HCT116 (cell line): Measurements from ENCODE around the gene MAPK1. TPM values are rescaled to one million over a fixed set of nuclear protein-coding genes. Genes with fewer than 3 reads are reported as not detected.
"Not testable (repeated sequence)": the region's sequence is repeated elsewhere in the genome, so short reads cannot be mapped to it uniquely, and the experiment has no call there.

ENCODE experiments used
- ATAC-seq: fragments of 200-7000 bp; cut with Tn5 transposase; 2 replicates; pipeline ENCODE4 v1.9.1; 2020; ENCODE audit warnings: mild to moderate bottlenecking, moderate library complexity
- BruUV-seq: library from RNA; stranded (reverse); fragments of 400-500 nt; replicated peaks from 2 replicates; lab custom pipeline; 2021; lab: Mats Ljungman, UMichigan
- CTCF ChIA-PET: fragments of 300-600 bp; sonication (Branson Sonifier 250); formaldehyde crosslinking; loops from one replicate; lab custom pipeline; 2021; ENCODE audit warnings: antibody characterized with exemption; lab: Charles Lee
- POLR2A ChIA-PET: fragments of 300-600, 350-600 bp; sonication (Branson Sonifier 250); formaldehyde crosslinking; loops from one replicate; lab custom pipeline; 2021; ENCODE audit warnings: antibody characterized with exemption; lab: Charles Lee
- RAD21 ChIA-PET, 2 experiments: fragments of 300-600 bp; sonication (Branson Sonifier 250); formaldehyde crosslinking; loops; one replicate each; lab custom pipeline; 2023; ENCODE audit warnings: low total read pairs in 2 of 2; ENCODE audit not compliant: uncharacterized antibody in 2 of 2, unreplicated experiment in 2 of 2, low non-redundant PET in 1 of 2; lab: Charles Lee
- DNase-seq: peaks from one replicate; pipeline ENCODE4 v3.0.0-alpha.2; 2010; ENCODE audit warnings: low read depth, low spot score
- H2AFZ ChIP-seq: fragments of 200-600 bp; shearing (Covaris generic), sonication (generic); 2 replicates; pipeline ENCODE4 v1.6.1; 2017; ENCODE audit warnings: low read depth, mixed run types, mixed read lengths, antibody characterized with exemption, low read length; ENCODE audit not compliant: poor library complexity, severe bottlenecking
- H3K27ac ChIP-seq: 2 replicates; pipeline ENCODE4 v1.5.1; 2012; ENCODE audit warnings: low read depth, low read length
- H3K27me3 ChIP-seq: fragments of 200-600 bp; sonication (generic); 2 replicates; pipeline ENCODE4 v1.6.1; 2016; ENCODE audit warnings: mixed run types, low read length, mixed read lengths; ENCODE audit not compliant: insufficient read depth
- H3K36me3 ChIP-seq, 2 experiments: fragments of 200-500 bp in 1 of 2; fragments of 200-600 bp in 1 of 2; sonication (Bioruptor generic) in 1 of 2; sonication (generic) in 1 of 2; 2 replicates each; pipeline versions ENCODE4 v1.5.1 to v1.6.1; 2014 to 2016; ENCODE audit warnings: low read length in 2 of 2, inconsistent platforms in 1 of 2, mixed read lengths in 1 of 2, mixed run types in 1 of 2; ENCODE audit not compliant: insufficient read depth in 2 of 2, control insufficient read depth in 1 of 2
- H3K4me1 ChIP-seq, 2 experiments: fragments of 200-600 bp in 1 of 2; sonication (generic) in 1 of 2; 2 replicates each; pipeline versions ENCODE4 v1.5.1 to v1.6.1; 2012 to 2017; ENCODE audit warnings: low read length in 2 of 2, inconsistent platforms in 1 of 2, mild to moderate bottlenecking in 1 of 2, mixed read lengths in 1 of 2, mixed run types in 1 of 2, moderate library complexity in 1 of 2; ENCODE audit not compliant: insufficient read depth in 2 of 2, control insufficient read depth in 1 of 2
- H3K4me2 ChIP-seq: fragments of 200-600 bp; sonication (generic); 2 replicates; pipeline ENCODE4 v1.6.1; 2017; ENCODE audit warnings: mixed run types, low read length, mixed read lengths
- H3K4me3 ChIP-seq, 2 experiments: fragments of 200-600 bp in 1 of 2; sonication (generic) in 1 of 2; replicated peaks in 1 of 2; 2 replicates each; pipeline ENCODE4 v1.5.1; 2011 to 2016; ENCODE audit warnings: low read length in 2 of 2, control low read depth in 1 of 2, low read depth in 1 of 2, mild to moderate bottlenecking in 1 of 2, mixed read lengths in 1 of 2, mixed run types in 1 of 2
- H3K79me2 ChIP-seq: fragments of 200-600 bp; sonication (generic); 2 replicates; pipeline ENCODE4 v1.6.1; 2017; ENCODE audit warnings: mild to moderate bottlenecking, mixed run types, low read length, moderate library complexity, mixed read lengths; ENCODE audit not compliant: insufficient read depth
- H3K9ac ChIP-seq: fragments of 200-600 bp; sonication (generic); 2 replicates; pipeline ENCODE4 v1.6.1; 2016; ENCODE audit warnings: low read length, mixed read lengths
- H3K9me2 ChIP-seq: fragments of 200-600 bp; sonication (generic), shearing (Covaris generic); 2 replicates; pipeline ENCODE4 v1.6.1; 2017; ENCODE audit warnings: mixed run types, mild to moderate bottlenecking, moderate library complexity; ENCODE audit not compliant: insufficient read depth
- H3K9me3 ChIP-seq, 2 experiments: fragments of 200-500 bp in 1 of 2; fragments of 200-600 bp in 1 of 2; sonication (Bioruptor generic) in 1 of 2; sonication (generic) in 1 of 2; 2 replicates each; pipeline ENCODE4 v1.6.1; 2014 to 2017; ENCODE audit warnings: low read length in 2 of 2, mixed read lengths in 2 of 2, inconsistent platforms in 1 of 2, low read depth in 1 of 2, mild to moderate bottlenecking in 1 of 2, mixed run types in 1 of 2, moderate library complexity in 1 of 2; ENCODE audit not compliant: control insufficient read depth in 1 of 2, insufficient read depth in 1 of 2
- H4K20me1 ChIP-seq: fragments of 200-600 bp; sonication (generic), shearing (Covaris generic); 2 replicates; pipeline ENCODE4 v1.6.1; 2017; ENCODE audit warnings: mixed run types, mild to moderate bottlenecking, moderate library complexity; ENCODE audit not compliant: insufficient read depth
- CBX3 ChIP-seq: IDR thresholded peaks from 2 replicates; pipeline ENCODE4 v1.6.1; 2012; ENCODE audit warnings: low read depth
- CEBPB ChIP-seq: IDR thresholded peaks from 2 replicates; pipeline ENCODE4 v1.6.1; 2012; ENCODE audit warnings: low read depth
- EGR1 ChIP-seq: IDR thresholded peaks from 2 replicates; pipeline ENCODE4 v1.6.1; 2012; ENCODE audit warnings: low read depth
- ELF1 ChIP-seq: IDR thresholded peaks from 2 replicates; pipeline ENCODE4 v1.6.1; 2012; ENCODE audit warnings: low read depth, borderline replicate concordance
- EZH2 ChIP-seq: fragments of 200-600 bp; sonication (generic); IDR thresholded peaks from 2 replicates; pipeline ENCODE4 v1.6.1; 2017; ENCODE audit warnings: antibody characterized with exemption, mixed run types
- EZH2phosphoT487 ChIP-seq: fragments of 200-600 bp; IDR thresholded peaks from 2 replicates; pipeline ENCODE4 v1.6.1; 2018; ENCODE audit warnings: antibody characterized with exemption, borderline replicate concordance
- POLR2A ChIP-seq: IDR thresholded peaks from 2 replicates; pipeline ENCODE4 v1.7.0; 2011; ENCODE audit warnings: borderline replicate concordance; ENCODE audit not compliant: insufficient read depth, insufficient read length; ENCODE audit errors: extremely low read depth
- POLR2AphosphoS5 ChIP-seq: IDR thresholded peaks from 2 replicates; pipeline ENCODE4 v1.6.1; 2011; ENCODE audit warnings: mild to moderate bottlenecking, low read depth, low read length, moderate library complexity
- RAD21 ChIP-seq: IDR thresholded peaks from 2 replicates; pipeline ENCODE4 v1.6.1; 2012; ENCODE audit warnings: low read depth, mild to moderate bottlenecking
- SIN3A ChIP-seq: IDR thresholded peaks from 2 replicates; pipeline ENCODE4 v1.6.1; 2012; ENCODE audit warnings: low read depth
- SRF ChIP-seq: IDR thresholded peaks from 2 replicates; pipeline ENCODE4 v1.6.1; 2012; ENCODE audit warnings: low read depth
- YY1 ChIP-seq: IDR thresholded peaks from 2 replicates; pipeline ENCODE4 v1.6.1; 2011; ENCODE audit warnings: low read length, low read depth, moderate library complexity, mild to moderate bottlenecking; ENCODE audit not compliant: insufficient replicate concordance; ENCODE audit errors: extremely low read depth
- ZBTB33 ChIP-seq: IDR thresholded peaks from 2 replicates; pipeline ENCODE4 v1.6.1; 2011; ENCODE audit warnings: mild to moderate bottlenecking, low read length, moderate library complexity; ENCODE audit not compliant: insufficient replicate concordance; ENCODE audit errors: extremely low read depth
- ZFX ChIP-seq: fragments of 450-650 bp; IDR thresholded peaks from 2 replicates; pipeline ENCODE4 v1.6.1; 2017
- intact Hi-C: fragments of 100-400 bp; cut with micrococcal nuclease; formaldehyde crosslinking; loops from 2 replicates; pipeline ENCODE4 v1.10.0; 2022
- total RNA-seq: library from RNA; stranded (reverse); gene quantifications from one replicate; pipeline ENCODE4 v1.2.1, GENCODE V29; 2021; ENCODE audit not compliant: unreplicated experiment
- TF ChIP-seq, protein P1 (sequence below): IDR thresholded peaks from 2 replicates; pipeline ENCODE4 v1.6.1; 2012
- TF ChIP-seq, protein P2 (sequence below), 3 experiments: fragments of 200-600 bp in 1 of 3; sonication (generic) in 1 of 3; IDR thresholded peaks in 2 of 3; conservative IDR thresholded peaks in 1 of 3; 2 replicates each; pipeline ENCODE4 v1.5.1; 2012 to 2017; ENCODE audit warnings: low read depth in 2 of 3, low read length in 2 of 3, antibody characterized with exemption in 1 of 3, borderline replicate concordance in 1 of 3, control low read depth in 1 of 3, mild to moderate bottlenecking in 1 of 3, mixed read lengths in 1 of 3, mixed run types in 1 of 3, moderate library complexity in 1 of 3; ENCODE audit not compliant: insufficient read depth in 1 of 3
- TF ChIP-seq, protein P3 (sequence below): IDR thresholded peaks from 2 replicates; pipeline ENCODE4 v1.6.1; 2012

MAPK1 gene
- total RNA-seq, 1 experiment from 2014 or later = 137 TPM

DNA sequence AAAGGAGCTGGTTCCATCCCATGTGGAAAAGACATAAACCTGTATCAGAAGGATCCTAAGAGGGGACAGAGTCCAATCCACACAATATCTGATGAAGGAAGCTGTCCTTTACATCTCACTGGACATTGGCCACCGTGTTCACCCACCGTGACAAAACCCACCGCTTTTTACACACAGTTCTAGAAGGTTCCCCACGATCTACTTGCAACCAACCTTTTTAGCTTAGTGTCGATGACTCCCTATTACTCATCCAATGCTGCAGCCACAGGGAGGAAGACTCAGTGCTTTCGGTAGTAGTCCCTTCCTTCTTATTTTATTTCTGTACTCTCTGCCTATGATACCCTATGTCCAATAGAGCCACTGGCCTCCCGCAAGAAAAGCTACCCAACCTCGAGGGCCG lies 65.4 kb downstream of the MAPK1 start:
- Histone ChIP-seq H3K9me3 (no peaks in the 10 kb centered on the region), H3K4me1 (no peaks in the 10 kb centered on the region), H3K27ac (no peak overlapping the region), H3K9me2 (no peaks in the 10 kb centered on the region), H3K4me3 (no peak overlapping the region), H3K27me3 (no peaks in the 10 kb centered on the region), H3K79me2 (no peaks in the 10 kb centered on the region; the same call in 1 of the 2 replicates), H2AFZ (no peak overlapping the region), H4K20me1 (no peaks in the 10 kb centered on the region), H3K9ac (no peak overlapping the region), H3K4me2 (no peak overlapping the region), H3K36me3 (peaks cover 28 to 38% of the 10 kb centered on the region in 2 experiments)
- ChIA-PET POLR2A (no interaction called here), RAD21 (no interaction called here), CTCF (no interaction called here)
- TF ChIP-seq YY1 (no peak), ZFX (no peak), EZH2phosphoT487 (no peak), SIN3A (no peak), RAD21 (no peak), CEBPB (no peak), EZH2 (no peak), POLR2AphosphoS5 (no peak), EGR1 (no peak), SRF (no peak), ELF1 (no peak), ZBTB33 (no peak), POLR2A (no peak), CBX3 (no peak)
- TF ChIP-seq, protein P1, sequence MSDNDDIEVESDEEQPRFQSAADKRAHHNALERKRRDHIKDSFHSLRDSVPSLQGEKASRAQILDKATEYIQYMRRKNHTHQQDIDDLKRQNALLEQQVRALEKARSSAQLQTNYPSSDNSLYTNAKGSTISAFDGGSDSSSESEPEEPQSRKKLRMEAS = no peak
- TF ChIP-seq, protein P2, sequence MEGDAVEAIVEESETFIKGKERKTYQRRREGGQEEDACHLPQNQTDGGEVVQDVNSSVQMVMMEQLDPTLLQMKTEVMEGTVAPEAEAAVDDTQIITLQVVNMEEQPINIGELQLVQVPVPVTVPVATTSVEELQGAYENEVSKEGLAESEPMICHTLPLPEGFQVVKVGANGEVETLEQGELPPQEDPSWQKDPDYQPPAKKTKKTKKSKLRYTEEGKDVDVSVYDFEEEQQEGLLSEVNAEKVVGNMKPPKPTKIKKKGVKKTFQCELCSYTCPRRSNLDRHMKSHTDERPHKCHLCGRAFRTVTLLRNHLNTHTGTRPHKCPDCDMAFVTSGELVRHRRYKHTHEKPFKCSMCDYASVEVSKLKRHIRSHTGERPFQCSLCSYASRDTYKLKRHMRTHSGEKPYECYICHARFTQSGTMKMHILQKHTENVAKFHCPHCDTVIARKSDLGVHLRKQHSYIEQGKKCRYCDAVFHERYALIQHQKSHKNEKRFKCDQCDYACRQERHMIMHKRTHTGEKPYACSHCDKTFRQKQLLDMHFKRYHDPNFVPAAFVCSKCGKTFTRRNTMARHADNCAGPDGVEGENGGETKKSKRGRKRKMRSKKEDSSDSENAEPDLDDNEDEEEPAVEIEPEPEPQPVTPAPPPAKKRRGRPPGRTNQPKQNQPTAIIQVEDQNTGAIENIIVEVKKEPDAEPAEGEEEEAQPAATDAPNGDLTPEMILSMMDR (IDR thresholded peaks at IDR 0.05 in 2 of 3, conservative IDR thresholded peaks at IDR 0.05 in 1 of 3; ENCODE audit: borderline replicate concordance in 1 of 3, insufficient read depth in 1 of 3, low read depth in 2 of 3, low read length in 2 of 3) = no peak
- TF ChIP-seq, protein P3, sequence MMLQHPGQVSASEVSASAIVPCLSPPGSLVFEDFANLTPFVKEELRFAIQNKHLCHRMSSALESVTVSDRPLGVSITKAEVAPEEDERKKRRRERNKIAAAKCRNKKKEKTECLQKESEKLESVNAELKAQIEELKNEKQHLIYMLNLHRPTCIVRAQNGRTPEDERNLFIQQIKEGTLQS = no peak
- BruUV-seq = no TSS peak
- intact Hi-C loops = no loop called here
- DNase-seq = no peak
- no peak for ATAC-seq

GRCh38 chr22:21801304-21801644 lies 66.2 kb downstream of the MAPK1 start:
- RAD21 ChIA-PET, POLR2A ChIA-PET, H3K27me3 ChIP-seq, CTCF ChIA-PET, DNase-seq, H3K9me3 ChIP-seq, H3K9me2 ChIP-seq, H4K20me1 ChIP-seq, H3K9ac ChIP-seq, H3K79me2 ChIP-seq, ATAC-seq, H3K4me3 ChIP-seq, H3K4me1 ChIP-seq, BruUV-seq, H3K4me2 ChIP-seq, H2AFZ ChIP-seq, H3K27ac ChIP-seq, intact Hi-C loops: not testable (repeated sequence)
- peaks cover 28 to 43% of the 10 kb centered on the region in 2 experiments for H3K36me3 ChIP-seq
